ENCODE results near the gene KCNG4.

KCNG4 gene

GRCh38 chr16:84262939-84263338 is 23.1 kb upstream of the KCNG4 start:
- TF ChIP-seq ZFX (IDR thresholded peaks at IDR 0.05): no peak
- no peak for TF ChIP-seq CTCF (conservative IDR thresholded peaks at IDR 0.05)
- H3K27ac ChIP-seq: no peak overlapping the region

GRCh38 chr16:84262031-84262430 is 22.2 kb upstream of the KCNG4 start:
- no peak overlapping the region for H3K27ac ChIP-seq
- TF ChIP-seq ZFX (IDR thresholded peaks at IDR 0.05) (no peak), CTCF (conservative IDR thresholded peaks at IDR 0.05) (no peak)

GRCh38 chr16:84260766-84261554 is 21.1 kb upstream of the KCNG4 start:
- no peak overlapping the region for H3K27ac ChIP-seq
- TF ChIP-seq CTCF (conservative IDR thresholded peaks at IDR 0.05): no peak
- no peak for TF ChIP-seq ZFX (IDR thresholded peaks at IDR 0.05)

- no peak overlapping the region for H3K27ac ChIP-seq
- TF ChIP-seq CTCF (conservative IDR thresholded peaks at IDR 0.05): no peak
- TF ChIP-seq ZFX (IDR thresholded peaks at IDR 0.05): no peak
These were observed 19.9 kb upstream of the KCNG4 start for GRCh38 chr16:84259691-84260090.

GRCh38 chr16:84258266-84258665 is 18.5 kb upstream of the KCNG4 start:
- TF ChIP-seq ZFX (IDR thresholded peaks at IDR 0.05) (no peak), CTCF (conservative IDR thresholded peaks at IDR 0.05) (no peak)
- H3K27ac ChIP-seq: no peak overlapping the region

GRCh38 chr16:84255050-84255810 is 15.4 kb upstream of the KCNG4 start:
- no peak for TF ChIP-seq CTCF (conservative IDR thresholded peaks at IDR 0.05)
- no peak for TF ChIP-seq ZFX (IDR thresholded peaks at IDR 0.05)
- H3K27ac ChIP-seq: no peak overlapping the region

- H3K27ac ChIP-seq: no peak overlapping the region
- no peak for TF ChIP-seq ZFX (IDR thresholded peaks at IDR 0.05)
- TF ChIP-seq CTCF (conservative IDR thresholded peaks at IDR 0.05): no peak
These were observed 14.2 kb upstream of the KCNG4 start for GRCh38 chr16:84254062-84254461.
